Heart left ventricle (tissue), 13 donors: ENCODE data around the gene SERPINI2.

Source experiments
- POLR2A ChIP-seq, 2 donors: fragments of 450-650 bp; IDR thresholded peaks; one replicate each; pipeline ENCODE4 v1.6.1; 2017; ENCODE audit warnings: antibody characterized with exemption in 2 of 2, mild to moderate bottlenecking in 2 of 2, moderate library complexity in 2 of 2
- TF ChIP-seq, protein P1 (sequence below), 12 donors: fragments of 200-600 bp; sonication (generic) in 4 of 12; IDR thresholded peaks; one replicate each; pipeline versions ENCODE4 v1.5.0 to v1.8.0; 2018 to 2022; ENCODE audit warnings: antibody characterized with exemption in 12 of 12, mild to moderate bottlenecking in 5 of 12
- donor health status: ischemic (EF 13 %, LVEDD 7.1; RV severe dilation, severe dysfunction).
- donor health status: DM: no; HTN: yes; CAD: no.
- donor health status: DM: no; HTN: no; CAD: no.
- donor health status: ischemic (EF 25% LVEDD 6.9; RV normal size, moderate dysfunction).
- donor health status: ischemic (EF 25% LVEDD 5.7; RV mildly dilated, moderate dysfunction).
- donor health status: ischemic (EF 35%, LVEDD 5.7; RV mildly dilated, moderate dysfunction).
- donor health status: nonischemic (EF 11% LVEDD 7.7; RV severe dilation, severe dysfunction).
- donor health status: DM: yes; HTN: yes; CAD: no.
- donor health status: PGD.
- donor health status: ischemic (EF 29% LVEDD 5.4; RV normal size, mild dysfunction).
- donor health status: nonischemic (EF 23%, LVEDD 6.1; RV moderate dilation, normal function).

DNA sequence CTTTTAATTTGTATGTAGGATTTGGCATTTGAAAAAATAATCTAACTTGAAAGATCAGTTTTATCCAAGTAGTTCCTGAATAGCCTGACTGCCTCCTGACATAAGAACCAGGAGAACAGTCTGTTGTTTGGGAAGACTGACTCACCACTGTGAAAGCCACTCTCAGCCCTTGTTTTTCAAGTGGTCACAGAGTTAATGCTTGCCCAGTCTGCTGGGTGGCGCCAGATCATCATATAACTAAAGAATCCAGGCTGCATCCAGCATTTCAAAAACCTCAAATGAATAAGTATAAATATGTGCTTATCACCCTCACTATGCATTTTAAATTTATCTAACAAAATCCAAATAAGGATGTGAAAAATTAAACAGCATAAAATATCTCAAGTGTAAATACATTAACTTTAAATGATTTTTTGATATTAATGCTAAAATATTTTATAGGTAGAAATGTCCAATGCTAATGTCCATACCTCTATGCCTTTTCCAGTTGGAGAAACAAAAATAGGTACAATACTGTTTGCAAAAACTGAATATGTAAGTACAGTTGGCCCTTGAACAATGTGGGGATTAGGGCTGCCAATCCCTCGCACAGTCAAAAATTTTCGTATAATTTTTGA, 66.9 kb downstream of the SERPINI2 start:
- TF ChIP-seq, protein P1, sequence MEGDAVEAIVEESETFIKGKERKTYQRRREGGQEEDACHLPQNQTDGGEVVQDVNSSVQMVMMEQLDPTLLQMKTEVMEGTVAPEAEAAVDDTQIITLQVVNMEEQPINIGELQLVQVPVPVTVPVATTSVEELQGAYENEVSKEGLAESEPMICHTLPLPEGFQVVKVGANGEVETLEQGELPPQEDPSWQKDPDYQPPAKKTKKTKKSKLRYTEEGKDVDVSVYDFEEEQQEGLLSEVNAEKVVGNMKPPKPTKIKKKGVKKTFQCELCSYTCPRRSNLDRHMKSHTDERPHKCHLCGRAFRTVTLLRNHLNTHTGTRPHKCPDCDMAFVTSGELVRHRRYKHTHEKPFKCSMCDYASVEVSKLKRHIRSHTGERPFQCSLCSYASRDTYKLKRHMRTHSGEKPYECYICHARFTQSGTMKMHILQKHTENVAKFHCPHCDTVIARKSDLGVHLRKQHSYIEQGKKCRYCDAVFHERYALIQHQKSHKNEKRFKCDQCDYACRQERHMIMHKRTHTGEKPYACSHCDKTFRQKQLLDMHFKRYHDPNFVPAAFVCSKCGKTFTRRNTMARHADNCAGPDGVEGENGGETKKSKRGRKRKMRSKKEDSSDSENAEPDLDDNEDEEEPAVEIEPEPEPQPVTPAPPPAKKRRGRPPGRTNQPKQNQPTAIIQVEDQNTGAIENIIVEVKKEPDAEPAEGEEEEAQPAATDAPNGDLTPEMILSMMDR (IDR thresholded peaks at IDR 0.05), result peak; percentile 16 to 57 (median 40)
- no peak for TF ChIP-seq POLR2A (IDR thresholded peaks at IDR 0.05)
